Measurements from ENCODE around the gene PXYLP1. TPM values are rescaled to one million over a fixed set of nuclear protein-coding genes. Genes with fewer than 3 reads are reported as not detected.

Gene PXYLP1
- total and polyA plus RNA-seq, 7 donors = 2.4 to 12.2 (median 5.8) TPM

DNA sequence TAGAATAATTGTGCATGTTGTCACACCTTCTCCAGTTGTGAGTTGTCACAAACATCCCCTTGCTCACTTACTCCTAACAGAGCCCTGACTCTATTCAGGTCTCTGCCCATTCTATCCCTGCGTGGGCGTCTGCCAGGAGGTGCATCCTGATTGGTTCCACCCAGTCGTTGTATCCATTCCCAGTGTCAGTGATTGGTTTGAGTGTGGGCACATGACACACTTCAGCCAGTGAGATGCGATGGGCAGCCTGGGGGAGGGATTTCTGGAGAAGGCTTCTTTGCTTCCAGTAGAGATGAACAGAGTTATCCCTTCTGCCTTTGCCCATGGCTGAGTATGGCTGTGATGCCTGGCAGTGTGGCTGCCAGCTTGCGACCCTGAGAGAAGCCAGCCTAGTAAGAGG lies 18.7 kb downstream of the PXYLP1 start:
- no peak overlapping the region for H3K27ac ChIP-seq
- no peaks in the 10 kb centered on the region for H3K36me3 ChIP-seq
- DNase-seq = no peak
- peaks cover 0 to 8% (median 0%) of the 10 kb centered on the region in 4 donors for H3K4me1 ChIP-seq
- no peaks in the 10 kb centered on the region for H3K9me3 ChIP-seq
- TF ChIP-seq, protein P1, sequence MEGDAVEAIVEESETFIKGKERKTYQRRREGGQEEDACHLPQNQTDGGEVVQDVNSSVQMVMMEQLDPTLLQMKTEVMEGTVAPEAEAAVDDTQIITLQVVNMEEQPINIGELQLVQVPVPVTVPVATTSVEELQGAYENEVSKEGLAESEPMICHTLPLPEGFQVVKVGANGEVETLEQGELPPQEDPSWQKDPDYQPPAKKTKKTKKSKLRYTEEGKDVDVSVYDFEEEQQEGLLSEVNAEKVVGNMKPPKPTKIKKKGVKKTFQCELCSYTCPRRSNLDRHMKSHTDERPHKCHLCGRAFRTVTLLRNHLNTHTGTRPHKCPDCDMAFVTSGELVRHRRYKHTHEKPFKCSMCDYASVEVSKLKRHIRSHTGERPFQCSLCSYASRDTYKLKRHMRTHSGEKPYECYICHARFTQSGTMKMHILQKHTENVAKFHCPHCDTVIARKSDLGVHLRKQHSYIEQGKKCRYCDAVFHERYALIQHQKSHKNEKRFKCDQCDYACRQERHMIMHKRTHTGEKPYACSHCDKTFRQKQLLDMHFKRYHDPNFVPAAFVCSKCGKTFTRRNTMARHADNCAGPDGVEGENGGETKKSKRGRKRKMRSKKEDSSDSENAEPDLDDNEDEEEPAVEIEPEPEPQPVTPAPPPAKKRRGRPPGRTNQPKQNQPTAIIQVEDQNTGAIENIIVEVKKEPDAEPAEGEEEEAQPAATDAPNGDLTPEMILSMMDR (IDR thresholded peaks at IDR 0.05) = no peak
- TF ChIP-seq EP300 (IDR thresholded peaks at IDR 0.05) (no peak), POLR2AphosphoS5 (IDR thresholded peaks at IDR 0.05) (no peak), POLR2A (IDR thresholded peaks at IDR 0.05) (no peak)
- no peak overlapping the region for H3K4me3 ChIP-seq
- intact Hi-C loops (cut with DNase I) = no loop called here
- 95 to 96% methylated on average over 5 of the region's 5 CpGs for WGBS, 2 donors
- no peaks in the 10 kb centered on the region for H3K27me3 ChIP-seq

DNA sequence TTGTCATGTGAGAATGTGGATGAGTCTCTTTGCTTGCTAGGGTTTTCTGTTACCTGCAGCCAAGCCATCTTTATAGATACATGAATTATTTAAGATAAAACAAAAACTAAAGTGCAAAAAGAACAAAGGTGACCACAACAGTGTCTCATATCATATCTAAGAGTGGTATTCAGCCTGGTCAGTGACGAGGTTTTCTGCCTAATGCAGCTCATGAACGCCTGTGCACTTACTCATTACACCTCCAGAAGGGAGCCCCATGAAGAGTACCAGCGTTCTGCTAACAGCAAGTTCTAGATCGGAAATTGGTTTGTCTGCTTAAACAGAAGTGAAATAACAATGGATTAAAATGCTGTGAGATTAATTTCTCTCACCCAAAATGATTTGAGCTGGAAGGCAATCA lies 19.2 kb downstream of the PXYLP1 start:
- 92 to 93% methylated on average over 4 of the region's 4 CpGs for WGBS, 2 donors
- TF ChIP-seq, protein P1 (IDR thresholded peaks at IDR 0.05) = no peak
- TF ChIP-seq POLR2A (IDR thresholded peaks at IDR 0.05) = no peak
- TF ChIP-seq EP300 (IDR thresholded peaks at IDR 0.05) = no peak
- no peak for TF ChIP-seq POLR2AphosphoS5 (IDR thresholded peaks at IDR 0.05)
- intact Hi-C loops (cut with DNase I) = no loop called here
- peaks cover 0 to 8% (median 0%) of the 10 kb centered on the region in 4 donors for H3K4me1 ChIP-seq
- DNase-seq = no peak
- H3K27me3 ChIP-seq = no peaks in the 10 kb centered on the region
- H3K4me3 ChIP-seq = no peak overlapping the region
- H3K27ac ChIP-seq = no peak overlapping the region
- no peaks in the 10 kb centered on the region for H3K36me3 ChIP-seq
- no peaks in the 10 kb centered on the region for H3K9me3 ChIP-seq

DNA sequence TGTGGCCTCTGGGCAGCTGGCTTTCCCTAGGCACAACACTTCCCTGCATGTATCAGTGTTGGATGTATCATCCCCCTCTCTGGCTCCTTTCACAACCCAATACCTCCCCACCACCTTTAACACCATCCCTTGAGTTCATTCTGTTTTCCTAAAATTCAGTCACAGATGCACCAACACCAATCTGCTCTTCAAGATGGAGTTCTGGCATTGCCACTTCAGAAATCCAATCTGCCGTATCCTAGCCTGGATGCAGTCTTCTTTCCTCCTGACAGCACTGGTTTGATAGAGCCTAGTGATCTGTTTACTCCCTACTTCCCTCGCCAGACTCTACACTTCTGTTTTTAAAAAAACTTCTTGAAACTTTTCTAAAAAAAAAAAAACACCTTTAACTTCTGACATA lies 21.7 kb downstream of the PXYLP1 start:
- no peak overlapping the region for H3K27ac ChIP-seq
- DNase-seq = no peak
- H3K4me1 ChIP-seq = peaks cover 0 to 8% (median 0%) of the 10 kb centered on the region in 4 donors
- TF ChIP-seq POLR2AphosphoS5 (IDR thresholded peaks at IDR 0.05) (no peak), EP300 (IDR thresholded peaks at IDR 0.05) (no peak), POLR2A (IDR thresholded peaks at IDR 0.05) (no peak)
- no peaks in the 10 kb centered on the region for H3K9me3 ChIP-seq
- 86 to 91% methylated on average over 2 of the region's 2 CpGs for WGBS, 2 donors
- H3K4me3 ChIP-seq = no peak overlapping the region
- H3K27me3 ChIP-seq = no peaks in the 10 kb centered on the region
- intact Hi-C loops (cut with DNase I) = no loop called here
- H3K36me3 ChIP-seq = no peaks in the 10 kb centered on the region

DNA sequence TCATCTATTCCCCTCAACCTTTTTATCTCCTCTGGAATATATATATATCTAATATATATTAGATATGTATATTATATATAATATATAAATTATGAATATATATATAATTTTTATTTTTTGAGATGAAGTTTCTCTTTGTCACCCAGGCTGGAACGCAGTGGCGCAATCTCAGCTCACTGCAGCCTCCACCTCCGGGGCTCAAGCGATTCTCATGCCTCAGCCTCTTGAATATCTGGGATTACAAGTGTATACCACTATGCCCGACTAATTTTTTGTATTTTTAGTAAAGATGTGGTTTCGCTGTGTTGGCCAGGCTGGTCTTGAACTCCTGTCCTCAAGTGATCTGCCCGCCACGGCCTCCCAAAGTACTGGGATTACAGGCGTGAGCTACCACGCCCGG lies 22.2 kb downstream of the PXYLP1 start:
- peaks cover 0 to 8% (median 0%) of the 10 kb centered on the region in 4 donors for H3K4me1 ChIP-seq
- intact Hi-C loops (cut with DNase I) = no loop called here
- DNase-seq = no peak

DNA sequence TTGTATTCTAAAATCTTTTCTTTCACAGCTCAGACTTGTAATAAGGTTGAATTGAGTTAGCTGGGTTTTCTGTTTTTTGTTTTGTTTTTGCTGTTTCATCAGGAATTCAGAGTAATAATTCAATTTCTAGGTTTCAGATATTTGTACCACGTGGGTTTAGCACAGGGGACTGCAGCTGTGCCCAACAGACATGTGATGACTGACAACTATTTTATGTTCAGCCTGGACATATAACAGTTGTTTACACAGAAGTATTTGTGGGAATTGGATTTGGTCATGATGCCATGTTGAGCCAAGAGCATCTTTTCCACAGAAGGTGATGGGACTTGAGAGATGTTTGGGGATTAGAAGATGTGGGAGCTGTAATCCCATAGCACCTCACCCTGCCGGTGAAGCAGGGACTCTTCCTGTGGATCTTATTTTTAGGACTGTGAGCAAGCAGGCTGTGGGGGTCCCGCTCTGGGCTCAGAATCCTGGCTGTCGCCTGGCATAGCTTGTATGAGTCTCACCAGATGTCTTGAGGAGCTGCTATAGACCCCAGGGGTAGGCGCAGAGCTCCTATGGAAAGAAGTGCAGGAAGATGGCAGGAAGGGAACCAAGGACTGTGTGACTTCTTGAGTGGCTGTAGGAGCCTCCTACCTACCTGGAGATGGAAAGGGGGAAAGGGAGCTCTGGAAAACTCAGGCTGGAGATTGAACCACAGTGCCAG lies 23.7 kb downstream of the PXYLP1 start:
- Histone ChIP-seq H3K4me3 (no peak overlapping the region), H3K4me1 (peaks cover 0 to 3% (median 0%) of the 10 kb centered on the region in 4 donors), H3K36me3 (peaks cover 0 to 2% (median 0%) of the 10 kb centered on the region in 4 donors), H3K27ac (no peak overlapping the region), H3K9me3 (no peaks in the 10 kb centered on the region), H3K27me3 (no peaks in the 10 kb centered on the region)
- TF ChIP-seq, protein P1 (IDR thresholded peaks at IDR 0.05) = no peak
- TF ChIP-seq POLR2A (IDR thresholded peaks at IDR 0.05) (no peak), POLR2AphosphoS5 (IDR thresholded peaks at IDR 0.05) (no peak), EP300 (IDR thresholded peaks at IDR 0.05) (no peak)
- intact Hi-C loops (cut with DNase I) = no loop called here
- WGBS, 2 donors = 83 to 85% methylated on average over 5 of the region's 5 CpGs
- DNase-seq = no peak

More for the DNA sequence above, 22.2 kb downstream of the PXYLP1 start:
- H3K36me3 ChIP-seq = no peaks in the 10 kb centered on the region
- no peak overlapping the region for H3K4me3 ChIP-seq
- TF ChIP-seq POLR2A (IDR thresholded peaks at IDR 0.05) = no peak
- TF ChIP-seq, protein P1 (IDR thresholded peaks at IDR 0.05) = no peak
- no peak for TF ChIP-seq EP300 (IDR thresholded peaks at IDR 0.05)
- no peak for TF ChIP-seq POLR2AphosphoS5 (IDR thresholded peaks at IDR 0.05)
- no peaks in the 10 kb centered on the region for H3K27me3 ChIP-seq
- no peaks in the 10 kb centered on the region for H3K9me3 ChIP-seq
- 96% methylated on average over 11 of the region's 11 CpGs for WGBS, 2 donors
- no peak overlapping the region for H3K27ac ChIP-seq

Measured in sigmoid colon (tissue), 7 donors.